Choroid plexus epithelial cell (primary cell): ENCODE results near the gene RBM15.
A peak's percentile ranks its signal among the peaks of the same experiment; 100 is the strongest.

Experiments
- DNase-seq: peaks from one replicate; pipeline ENCODE4 v3.0.0-alpha.2; 2010; ENCODE audit warnings: low read depth
- H3K4me3 ChIP-seq: 2 replicates; pipeline ENCODE4 v1.5.1; 2011; ENCODE audit warnings: low read depth, mild to moderate bottlenecking, control low read depth, low read length, moderate library complexity
- TF ChIP-seq, protein P1 (sequence below): conservative IDR thresholded peaks from 2 replicates; pipeline ENCODE4 v1.5.1; 2011; ENCODE audit warnings: low read depth, mild to moderate bottlenecking, control low read depth, inconsistent platforms, low read length, moderate library complexity

The RBM15 gene

DNA sequence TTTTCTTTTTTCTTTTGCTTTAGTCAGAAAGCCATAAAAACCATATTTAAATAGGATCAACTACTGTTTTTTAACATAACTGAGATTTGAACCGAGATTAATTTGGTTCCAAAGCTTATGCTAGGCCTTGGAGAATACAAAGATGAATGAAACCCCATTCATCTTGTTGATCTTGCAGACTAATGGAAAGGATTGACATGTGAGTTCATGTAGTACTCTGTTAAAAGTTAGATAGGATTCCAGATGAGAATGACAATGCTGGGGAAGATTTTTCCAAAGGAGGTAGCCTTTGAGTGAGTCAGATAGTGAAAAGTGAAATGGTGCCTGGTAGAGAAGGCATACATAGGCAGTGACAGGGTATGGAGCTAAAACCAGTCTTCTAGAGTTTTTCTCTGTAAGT, 22.7 kb downstream of the RBM15 start:
- no peak for DNase-seq
- TF ChIP-seq, protein P1, sequence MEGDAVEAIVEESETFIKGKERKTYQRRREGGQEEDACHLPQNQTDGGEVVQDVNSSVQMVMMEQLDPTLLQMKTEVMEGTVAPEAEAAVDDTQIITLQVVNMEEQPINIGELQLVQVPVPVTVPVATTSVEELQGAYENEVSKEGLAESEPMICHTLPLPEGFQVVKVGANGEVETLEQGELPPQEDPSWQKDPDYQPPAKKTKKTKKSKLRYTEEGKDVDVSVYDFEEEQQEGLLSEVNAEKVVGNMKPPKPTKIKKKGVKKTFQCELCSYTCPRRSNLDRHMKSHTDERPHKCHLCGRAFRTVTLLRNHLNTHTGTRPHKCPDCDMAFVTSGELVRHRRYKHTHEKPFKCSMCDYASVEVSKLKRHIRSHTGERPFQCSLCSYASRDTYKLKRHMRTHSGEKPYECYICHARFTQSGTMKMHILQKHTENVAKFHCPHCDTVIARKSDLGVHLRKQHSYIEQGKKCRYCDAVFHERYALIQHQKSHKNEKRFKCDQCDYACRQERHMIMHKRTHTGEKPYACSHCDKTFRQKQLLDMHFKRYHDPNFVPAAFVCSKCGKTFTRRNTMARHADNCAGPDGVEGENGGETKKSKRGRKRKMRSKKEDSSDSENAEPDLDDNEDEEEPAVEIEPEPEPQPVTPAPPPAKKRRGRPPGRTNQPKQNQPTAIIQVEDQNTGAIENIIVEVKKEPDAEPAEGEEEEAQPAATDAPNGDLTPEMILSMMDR, result no peak
- H3K4me3 ChIP-seq, result no peak overlapping the region

DNA sequence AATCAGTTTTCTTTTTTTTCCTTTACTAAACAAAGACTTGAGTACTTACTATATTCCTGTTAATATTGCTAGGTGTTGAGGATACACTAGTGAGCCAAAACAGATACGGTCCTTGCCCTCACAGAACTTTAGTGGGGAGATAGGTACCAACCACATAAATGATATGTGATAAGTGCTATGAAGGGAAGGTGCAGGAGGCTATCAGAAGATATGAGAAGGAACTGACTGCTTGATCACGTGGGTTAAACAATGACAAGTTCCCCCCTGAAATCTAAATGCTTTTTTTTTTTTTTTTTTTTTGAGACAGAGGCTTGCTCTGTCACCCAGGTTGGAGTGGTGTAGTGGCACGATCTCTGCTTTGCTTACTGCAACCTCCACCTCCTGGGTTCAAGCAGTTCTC, 25.0 kb downstream of the RBM15 start:
- TF ChIP-seq, protein P1, result no peak
- no peak for DNase-seq
- no peak overlapping the region for H3K4me3 ChIP-seq

DNA sequence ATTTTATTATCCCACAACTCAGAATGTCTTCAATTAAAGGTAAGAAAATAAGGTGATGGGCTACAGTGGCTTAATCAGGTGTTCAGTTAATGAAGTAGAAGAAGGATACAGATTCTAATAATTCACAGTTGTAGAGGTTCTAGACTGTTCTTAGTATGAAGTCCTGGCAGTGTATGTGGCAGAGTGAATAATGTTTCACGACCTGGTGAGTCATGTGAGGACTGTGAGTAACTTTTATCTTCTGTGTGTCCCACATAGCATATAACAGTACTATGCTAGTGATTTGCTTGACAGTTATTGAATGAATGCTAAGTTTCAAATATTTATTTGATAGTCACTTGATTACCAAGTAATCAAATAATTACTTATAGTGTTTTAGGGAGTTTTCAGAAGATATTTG, 31.6 kb downstream of the RBM15 start:
- H3K4me3 ChIP-seq, result no peak overlapping the region
- DNase-seq, result peak; percentile 74
- TF ChIP-seq, protein P1, result no peak

DNA sequence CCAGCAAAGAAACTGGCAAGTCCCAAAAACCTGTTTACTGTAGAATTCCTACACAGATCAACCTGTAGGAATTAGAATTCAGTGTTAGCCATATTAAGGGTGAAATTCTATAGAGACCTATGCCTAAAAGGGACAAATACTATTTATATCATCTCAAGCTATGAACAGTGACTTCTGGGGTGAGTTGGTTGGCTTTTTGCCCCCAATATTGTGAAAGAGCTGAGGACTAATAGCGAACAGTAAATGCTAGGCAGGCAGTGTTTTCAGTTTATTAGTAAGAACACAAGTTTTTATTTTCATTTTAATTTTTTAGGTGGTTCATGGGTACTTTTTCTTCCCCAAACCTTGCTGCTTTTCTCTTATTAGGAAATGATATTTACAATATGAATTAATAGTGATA, 36.3 kb downstream of the RBM15 start:
- DNase-seq, result peak; percentile 29
- TF ChIP-seq, protein P1, result no peak
- H3K4me3 ChIP-seq, result no peak overlapping the region

DNA sequence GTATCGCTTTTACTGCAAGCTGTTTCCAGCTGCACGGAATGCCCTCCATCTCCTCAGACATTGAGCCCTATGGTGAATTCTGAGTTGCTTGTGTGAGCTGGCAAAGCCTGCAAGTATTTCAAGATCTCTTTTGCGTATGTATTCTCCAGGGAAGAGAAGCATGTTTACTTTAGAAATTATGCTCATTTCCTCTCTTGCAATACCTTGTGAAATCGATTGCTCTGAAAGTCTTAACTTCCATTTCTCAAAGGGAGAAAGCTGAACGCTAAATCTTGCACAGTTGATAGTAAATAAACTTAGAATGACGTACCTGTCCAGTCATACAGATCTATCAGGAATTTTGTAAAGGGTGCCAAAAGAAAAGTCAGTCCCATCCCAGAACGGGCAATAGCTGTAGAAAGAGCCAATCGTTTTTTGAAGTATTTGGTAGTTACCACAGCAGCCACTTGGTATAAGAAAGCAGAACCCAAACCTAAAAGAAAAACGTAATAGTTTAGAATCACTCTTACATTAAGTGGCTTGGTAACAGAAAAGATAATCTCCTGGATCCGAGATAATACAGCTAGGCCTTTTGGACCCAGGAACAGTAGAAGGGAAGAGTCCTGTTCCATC, 41.6 kb downstream of the RBM15 start:
- H3K4me3 ChIP-seq, result no peak overlapping the region
- DNase-seq, result peak; percentile 95
- TF ChIP-seq, protein P1, result no peak

DNA sequence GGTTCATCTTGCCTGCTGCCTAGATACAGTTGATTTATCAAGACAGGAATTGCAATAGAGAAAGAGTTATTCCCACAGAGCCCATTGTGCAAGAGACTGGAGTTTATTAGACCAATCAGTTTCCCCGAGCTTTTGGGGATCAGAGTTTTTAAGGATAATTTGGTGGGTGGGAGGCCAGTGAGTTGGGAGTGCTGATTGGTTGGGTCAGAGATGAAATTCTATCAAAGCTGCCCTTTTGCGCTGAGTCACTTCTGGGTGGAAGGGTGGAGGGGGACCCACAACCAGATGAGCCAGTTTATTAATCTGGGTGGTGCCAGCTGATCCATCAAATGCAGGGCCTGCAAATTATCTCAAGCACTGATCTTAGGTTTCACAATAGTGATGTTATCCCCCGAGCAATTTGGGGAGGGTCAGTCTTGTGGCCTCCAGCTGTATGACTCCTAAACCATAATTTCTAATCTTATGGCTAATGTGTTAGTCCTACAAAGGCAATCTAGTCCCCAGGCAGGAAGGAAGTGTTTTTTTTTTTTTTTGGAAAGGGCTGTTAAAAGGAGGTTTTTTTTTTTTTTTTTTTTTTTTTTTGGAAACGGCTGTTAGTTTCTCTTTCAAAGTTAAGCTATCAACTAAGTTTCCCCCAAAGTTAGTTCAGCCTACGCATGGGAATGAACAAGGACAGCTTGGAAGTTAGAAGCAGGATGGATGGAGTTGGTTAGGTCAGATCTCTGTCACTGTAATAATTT, 44.2 kb downstream of the RBM15 start:
- H3K4me3 ChIP-seq, result no peak overlapping the region
- TF ChIP-seq, protein P1, result no peak
- no peak for DNase-seq

DNA sequence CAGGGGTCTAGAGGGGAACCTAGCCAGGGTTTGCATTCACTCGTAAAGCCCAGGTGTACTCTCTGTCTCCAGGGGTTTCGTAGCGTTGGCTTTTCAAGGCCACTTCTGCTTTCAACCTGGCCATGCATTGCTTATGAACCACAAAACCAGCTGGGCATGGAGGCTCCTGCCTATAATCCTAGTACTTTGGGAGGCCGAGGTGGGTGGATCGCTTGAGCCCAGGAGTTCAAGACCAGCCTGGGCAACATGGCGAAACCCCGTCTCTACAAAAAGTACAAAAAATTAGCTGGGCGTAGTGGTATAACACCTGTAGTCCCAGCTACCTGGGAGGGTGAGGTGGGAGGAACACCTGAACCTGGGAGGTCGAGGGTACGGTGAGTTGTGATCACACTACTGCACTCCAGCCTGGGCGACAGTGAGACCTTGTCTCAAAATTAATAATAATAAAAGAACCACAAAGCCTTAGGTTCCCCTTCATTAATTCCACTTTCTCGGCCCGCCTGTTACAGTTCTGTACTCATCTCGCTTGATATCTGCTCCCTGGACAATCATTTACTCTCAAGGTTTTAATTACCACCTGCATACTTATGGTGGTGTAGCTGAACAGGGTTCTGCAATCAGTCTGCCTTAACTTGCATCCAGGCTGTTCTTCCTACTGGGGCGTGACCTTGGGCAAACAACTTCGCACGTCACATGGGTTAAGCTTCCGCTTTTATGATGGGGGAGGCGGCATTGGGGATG, 45.6 kb downstream of the RBM15 start:
- no peak overlapping the region for H3K4me3 ChIP-seq
- TF ChIP-seq, protein P1, result no peak
- DNase-seq, result no peak
